SJCRH30 (cell line): ENCODE measurements around the gene PTCHD4. TPM values are rescaled to one million over a fixed set of nuclear protein-coding genes. Genes with fewer than 3 reads are reported as not detected.
"Not testable (repeated sequence)": the region's sequence is repeated elsewhere in the genome, so short reads cannot be mapped to it uniquely, and the experiment has no call there.

Experiments used
- DNase-seq, 2 experiments: peaks; one replicate each; pipeline ENCODE4 v3.0.0-alpha.2; 2015 to 2020
- H3K27ac ChIP-seq: fragments of 250-450 bp; sonication (Bioruptor Pico); 2 replicates; pipeline ENCODE4 v1.5.1; 2020; ENCODE audit warnings: mild to moderate bottlenecking, moderate library complexity
- H3K27me3 ChIP-seq: fragments of 250-450 bp; sonication (Bioruptor Pico); 2 replicates; pipeline ENCODE4 v1.5.1; 2020; ENCODE audit warnings: mild to moderate bottlenecking, moderate library complexity
- H3K36me3 ChIP-seq: fragments of 250-450 bp; sonication (Bioruptor Pico); 2 replicates; pipeline ENCODE4 v1.5.1; 2020; ENCODE audit warnings: mild to moderate bottlenecking, moderate library complexity
- H3K4me1 ChIP-seq: fragments of 250-450 bp; sonication (Bioruptor Pico); 2 replicates; pipeline ENCODE4 v1.5.1; 2020; ENCODE audit warnings: mild to moderate bottlenecking, moderate library complexity
- H3K4me3 ChIP-seq: fragments of 250-450 bp; sonication (Bioruptor Pico); 2 replicates; pipeline ENCODE4 v1.5.1; 2020; ENCODE audit warnings: mild to moderate bottlenecking, moderate library complexity
- H3K9me3 ChIP-seq: fragments of 250-450 bp; sonication (Bioruptor Pico); replicated peaks from 2 replicates; pipeline ENCODE4 v1.5.1; 2020; ENCODE audit warnings: mild to moderate bottlenecking, moderate library complexity
- total RNA-seq: library from RNA; depleted of rRNA; stranded (reverse); fragments of >200 nt; shearing (Covaris generic); gene quantifications from 2 replicates; pipeline ENCODE4 v1.2.3, GENCODE V29; 2014

PTCHD4 gene
- total RNA-seq, 1 experiment from 2014 or later = 0.38 TPM

DNA sequence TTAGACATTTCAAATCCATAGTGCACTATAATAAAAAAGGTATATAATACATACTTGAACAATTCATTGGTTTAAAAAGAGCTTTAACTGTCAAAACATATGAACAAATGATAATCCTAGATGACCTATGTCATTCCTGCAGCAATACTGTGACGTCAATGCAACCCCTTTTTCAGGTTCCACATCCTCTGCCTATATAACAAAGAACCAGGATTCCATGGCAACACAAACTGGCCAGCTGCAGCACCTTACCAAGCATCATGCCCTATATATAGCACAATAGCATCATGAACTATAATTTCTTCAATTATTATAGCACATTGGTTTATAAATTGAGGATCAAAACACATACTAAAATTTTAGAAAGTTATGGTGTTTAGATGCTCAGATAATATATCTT, 578 bp upstream of the PTCHD4 start:
- H3K27ac ChIP-seq = peak overlapping the region; percentile 31; the same call in 1 of the 2 replicates
- no peaks in the 10 kb centered on the region for H3K27me3 ChIP-seq
- H3K36me3 ChIP-seq = no peaks in the 10 kb centered on the region
- no peaks in the 10 kb centered on the region for H3K9me3 ChIP-seq
- no peak for DNase-seq
- H3K4me3 ChIP-seq = no peak overlapping the region
- peaks cover 12% of the 10 kb centered on the region for H3K4me1 ChIP-seq

DNA sequence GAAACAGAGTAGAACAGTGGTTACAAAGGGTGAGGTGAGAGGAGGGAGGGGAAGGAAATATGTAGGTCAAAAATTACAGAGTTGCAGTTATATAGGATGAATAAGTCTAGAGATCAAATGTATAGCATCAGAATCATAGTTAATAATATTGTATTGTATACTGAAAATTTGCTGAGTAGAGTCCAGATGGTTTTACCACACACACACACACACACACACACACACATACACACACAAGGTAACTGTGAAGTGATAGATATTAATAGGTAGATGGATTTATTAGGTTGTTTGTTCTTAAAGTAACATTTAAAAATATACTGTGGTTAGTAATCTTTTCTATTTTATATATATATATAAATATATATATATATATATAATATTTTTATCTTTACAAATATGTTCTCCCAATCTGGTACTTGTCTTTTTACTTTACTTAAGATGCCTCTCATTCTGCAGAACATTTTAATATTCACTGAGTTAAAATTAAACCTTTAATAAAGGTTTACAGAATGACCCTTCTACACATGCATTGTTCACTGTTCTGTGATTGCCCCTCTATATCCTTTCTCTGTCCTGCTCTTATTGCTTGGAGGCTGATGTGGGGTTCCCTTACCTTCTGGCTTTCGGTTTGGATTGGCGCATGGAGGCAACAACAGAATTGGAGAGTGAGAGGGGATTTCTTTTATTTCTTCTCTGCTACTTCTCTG, 408 bp downstream of the PTCHD4 start:
- H3K9me3 ChIP-seq = no peaks in the 10 kb centered on the region
- H3K27me3 ChIP-seq = no peaks in the 10 kb centered on the region
- no peaks in the 10 kb centered on the region for H3K36me3 ChIP-seq
- DNase-seq = no peak
- peaks cover 12% of the 10 kb centered on the region; the same call in 1 of the 2 replicates for H3K4me1 ChIP-seq
- H3K4me3 ChIP-seq = peak overlapping the region; percentile 18
- H3K27ac ChIP-seq = peak overlapping the region; percentile 31; the same call in 1 of the 2 replicates

DNA sequence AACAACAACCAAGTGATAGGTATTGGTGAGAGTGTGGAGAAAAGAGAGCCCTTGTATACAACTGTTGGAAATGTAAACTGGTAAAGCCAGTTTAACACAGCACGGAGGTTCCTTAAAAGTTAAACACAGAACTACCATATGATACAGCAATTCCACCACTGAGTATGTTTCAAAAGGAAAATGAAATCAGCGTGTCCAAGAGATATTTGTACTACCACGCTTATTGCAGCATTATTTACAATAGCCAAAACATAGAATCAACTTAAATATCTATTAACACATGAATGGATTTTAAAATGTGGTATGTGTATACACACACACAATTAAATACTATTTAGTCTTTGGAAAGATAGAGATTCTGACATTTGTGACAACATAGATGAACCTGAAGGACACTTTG, 1.1 kb downstream of the PTCHD4 start:
- peak overlapping the region; percentile 13 for H3K4me3 ChIP-seq
- no peaks in the 10 kb centered on the region for H3K9me3 ChIP-seq
- H3K4me1 ChIP-seq = peaks cover 12% of the 10 kb centered on the region; the same call in 1 of the 2 replicates
- H3K36me3 ChIP-seq = no peaks in the 10 kb centered on the region
- H3K27ac ChIP-seq = no peak overlapping the region; the same call in 1 of the 2 replicates
- no peaks in the 10 kb centered on the region for H3K27me3 ChIP-seq
- DNase-seq = no peak

DNA sequence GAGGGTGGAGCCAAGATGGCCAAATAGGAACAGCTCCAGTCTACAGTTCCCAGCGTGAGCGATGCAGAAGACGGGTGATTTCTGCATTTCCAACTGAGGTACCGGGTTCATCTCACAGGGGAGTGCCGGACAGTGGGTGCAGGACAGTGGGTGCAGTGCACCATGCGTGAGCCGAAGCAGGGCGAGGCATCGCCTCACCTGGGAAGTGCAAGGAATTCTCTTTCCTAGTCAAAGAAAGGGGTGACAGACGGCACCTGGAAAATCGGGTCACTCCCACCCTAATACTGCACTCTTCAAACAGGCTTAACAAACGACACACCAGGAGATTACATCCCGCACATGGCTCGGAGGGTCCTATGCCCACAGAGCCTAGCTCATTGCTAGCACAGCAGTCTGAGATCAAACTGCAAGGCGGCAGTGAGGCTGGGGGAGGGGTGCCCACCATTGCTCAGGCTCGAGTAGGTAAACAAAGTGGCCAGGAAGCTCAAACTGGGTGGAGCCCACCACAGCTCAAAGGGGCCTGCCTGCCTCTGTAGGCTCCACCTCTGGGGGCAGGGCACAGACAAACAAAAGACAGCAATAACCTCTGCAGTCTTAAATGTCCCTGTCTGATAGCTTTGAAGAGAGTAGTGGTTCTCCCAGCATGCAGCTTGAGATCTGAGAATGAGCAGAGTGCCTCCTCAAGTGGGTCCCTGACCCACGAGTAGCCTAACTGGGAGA, 8.4 kb downstream of the PTCHD4 start:
- not testable (repeated sequence) for DNase-seq, H3K4me3 ChIP-seq, H3K9me3 ChIP-seq, H3K36me3 ChIP-seq, H3K4me1 ChIP-seq, H3K27ac ChIP-seq, H3K27me3 ChIP-seq

DNA sequence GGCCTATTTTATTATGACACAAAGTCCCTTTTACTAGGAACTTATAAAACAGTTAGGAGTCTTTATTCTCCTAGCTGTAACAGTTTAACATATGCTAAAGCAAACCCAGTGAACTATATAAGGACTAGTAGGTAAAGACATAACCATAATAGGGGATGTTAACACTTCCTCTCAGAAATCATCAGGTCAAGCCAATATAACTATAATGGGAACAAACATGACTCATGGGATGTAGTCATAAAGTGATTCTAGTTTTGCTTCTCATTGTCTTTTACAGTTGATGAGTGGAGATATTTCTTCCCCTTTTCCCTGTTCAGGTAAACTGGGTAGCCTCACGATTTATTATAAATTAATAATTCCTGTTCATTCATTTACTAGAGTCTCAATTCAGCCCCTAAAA, 9.7 kb downstream of the PTCHD4 start:
- no peaks in the 10 kb centered on the region for H3K4me1 ChIP-seq
- no peak overlapping the region for H3K4me3 ChIP-seq
- H3K27ac ChIP-seq = no peak overlapping the region
- no peaks in the 10 kb centered on the region for H3K36me3 ChIP-seq
- H3K27me3 ChIP-seq = no peaks in the 10 kb centered on the region
- DNase-seq = no peak
- H3K9me3 ChIP-seq = no peaks in the 10 kb centered on the region

DNA sequence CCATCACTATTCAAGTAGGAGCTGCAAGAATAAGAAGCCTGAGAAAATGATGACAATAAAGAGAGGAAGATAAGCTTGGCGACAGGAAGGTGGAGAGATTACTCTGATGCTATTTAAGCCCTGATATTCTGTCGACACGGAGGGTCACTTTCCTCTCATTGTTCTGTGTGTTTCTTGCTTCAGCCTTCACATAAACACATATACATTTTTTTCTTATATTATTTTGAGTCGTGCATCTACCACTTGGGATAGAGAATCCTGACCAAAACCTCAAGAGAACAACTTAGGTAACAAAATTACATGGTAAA, 10.5 kb downstream of the PTCHD4 start:
- no peak for DNase-seq
- Histone ChIP-seq H3K27me3 (no peaks in the 10 kb centered on the region), H3K9me3 (no peaks in the 10 kb centered on the region), H3K36me3 (no peaks in the 10 kb centered on the region), H3K27ac (no peak overlapping the region), H3K4me1 (no peaks in the 10 kb centered on the region), H3K4me3 (no peak overlapping the region)

DNA sequence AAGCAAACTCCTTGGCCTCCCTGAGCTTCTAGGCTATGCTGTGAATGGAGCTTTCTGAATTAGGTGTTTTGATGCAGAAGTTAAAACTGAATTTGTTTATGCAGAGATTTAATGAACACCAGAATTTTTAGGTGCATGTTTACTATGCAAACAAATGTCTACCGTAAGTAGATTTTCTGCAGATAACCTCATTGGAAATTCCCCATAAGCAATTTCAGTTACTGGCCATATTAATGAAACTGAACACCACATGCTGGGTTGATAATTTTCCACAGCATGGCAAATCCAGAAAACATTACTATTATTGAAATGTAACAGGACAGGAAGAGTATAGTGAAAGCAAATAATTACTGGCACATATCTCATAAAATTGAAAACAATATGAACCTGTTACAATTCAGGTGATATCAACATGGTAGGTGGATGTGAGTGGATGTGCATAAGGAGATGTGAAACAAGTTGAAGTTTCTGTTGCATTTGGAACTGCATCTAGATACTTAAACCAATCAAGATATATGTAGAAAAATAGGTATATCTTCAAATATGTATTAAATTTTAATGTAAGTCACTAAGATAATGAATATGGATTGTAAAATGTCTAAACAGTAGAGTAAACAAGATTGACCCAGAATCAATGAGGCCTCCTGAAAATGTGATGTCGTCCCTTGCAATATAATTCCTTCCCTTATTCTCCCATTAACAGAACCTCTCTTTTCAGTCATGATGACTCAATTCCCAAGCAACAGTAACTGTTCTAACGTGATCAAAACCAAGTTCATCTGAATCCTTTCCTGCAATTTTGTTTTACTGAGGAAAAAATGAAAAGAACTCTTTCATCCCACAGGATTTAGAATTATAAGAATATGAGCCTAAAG, 11.0 kb downstream of the PTCHD4 start:
- H3K27ac ChIP-seq = no peak overlapping the region
- no peaks in the 10 kb centered on the region for H3K9me3 ChIP-seq
- no peak for DNase-seq
- no peak overlapping the region for H3K4me3 ChIP-seq
- no peaks in the 10 kb centered on the region for H3K36me3 ChIP-seq
- H3K4me1 ChIP-seq = no peaks in the 10 kb centered on the region
- no peaks in the 10 kb centered on the region for H3K27me3 ChIP-seq

DNA sequence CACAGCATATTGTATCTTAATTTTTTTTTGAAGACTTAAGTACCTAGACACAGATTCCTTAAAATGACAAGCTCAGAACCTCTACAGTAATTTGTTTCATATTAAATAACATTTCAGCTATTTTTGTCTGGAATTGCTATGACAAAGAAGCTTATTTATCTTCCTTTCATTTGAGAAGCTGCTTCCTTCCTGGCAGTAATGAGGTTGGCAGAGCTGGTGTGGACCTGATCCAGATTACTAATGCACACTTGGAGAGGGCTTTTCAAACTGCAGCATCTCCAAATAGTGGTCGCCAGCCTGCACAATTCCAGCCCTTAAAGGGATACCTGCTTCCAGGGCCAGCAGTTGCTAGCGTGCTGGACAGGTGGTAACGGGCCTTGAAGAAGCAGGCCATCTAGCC, 12.1 kb downstream of the PTCHD4 start:
- Histone ChIP-seq H3K9me3 (no peaks in the 10 kb centered on the region), H3K27ac (no peak overlapping the region), H3K4me1 (no peaks in the 10 kb centered on the region), H3K27me3 (no peaks in the 10 kb centered on the region), H3K36me3 (no peaks in the 10 kb centered on the region), H3K4me3 (no peak overlapping the region)
- no peak for DNase-seq

DNA sequence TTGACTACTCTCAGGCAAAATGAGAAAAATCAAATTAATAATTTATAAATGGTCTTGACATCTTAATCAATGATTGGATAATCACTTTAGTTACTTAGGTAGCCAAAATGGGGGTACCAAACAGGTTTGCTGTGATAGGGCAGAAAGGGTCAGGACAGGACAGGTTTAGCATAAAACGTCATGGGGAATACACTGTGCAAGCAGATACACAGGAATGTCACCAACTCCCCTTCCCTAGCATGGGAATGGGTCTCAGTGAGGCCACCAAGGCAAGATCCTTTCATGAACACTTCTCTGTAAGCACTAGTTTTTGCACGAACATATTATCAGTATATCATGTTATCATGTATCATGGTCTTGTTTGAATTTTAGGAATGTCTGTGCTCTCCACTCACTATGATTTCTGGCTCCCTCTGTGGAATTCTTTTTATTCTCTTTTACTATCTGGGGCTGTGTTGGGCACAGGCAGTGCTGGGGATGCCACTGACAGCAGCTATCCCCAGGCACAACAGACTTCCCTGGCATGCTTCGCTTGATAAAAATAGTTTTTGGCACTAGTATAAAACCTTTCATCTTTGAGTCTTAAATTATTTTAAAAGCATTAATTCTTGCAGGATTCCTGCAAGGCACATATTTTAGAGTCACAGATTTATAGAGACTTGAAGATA, 18.3 kb downstream of the PTCHD4 start:
- no peak for DNase-seq
- no peaks in the 10 kb centered on the region for H3K9me3 ChIP-seq
- H3K27ac ChIP-seq = no peak overlapping the region
- no peaks in the 10 kb centered on the region for H3K36me3 ChIP-seq
- H3K4me1 ChIP-seq = no peaks in the 10 kb centered on the region
- H3K27me3 ChIP-seq = no peaks in the 10 kb centered on the region
- H3K4me3 ChIP-seq = no peak overlapping the region

DNA sequence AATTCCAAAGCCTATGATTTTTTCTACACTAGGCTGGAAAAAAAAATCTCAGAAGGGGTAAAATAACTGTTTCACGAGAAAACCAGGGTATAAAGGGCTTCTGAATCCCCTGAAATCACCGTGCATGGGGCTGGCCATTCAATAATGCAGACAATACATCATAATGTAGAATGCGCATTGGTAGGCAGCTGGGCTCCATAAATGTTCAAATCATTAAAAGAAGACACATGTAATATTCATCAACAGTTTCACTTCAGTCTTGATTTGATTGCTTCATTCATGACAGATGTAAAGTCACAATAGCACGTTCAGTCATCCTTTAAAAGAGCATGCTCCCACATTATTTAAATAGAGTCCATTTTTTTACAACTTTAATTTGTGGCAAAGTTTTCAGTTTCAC, 20.5 kb downstream of the PTCHD4 start:
- Histone ChIP-seq H3K27ac (no peak overlapping the region), H3K4me1 (no peaks in the 10 kb centered on the region), H3K27me3 (no peaks in the 10 kb centered on the region), H3K4me3 (no peak overlapping the region), H3K36me3 (no peaks in the 10 kb centered on the region), H3K9me3 (no peaks in the 10 kb centered on the region)
- DNase-seq = no peak

DNA sequence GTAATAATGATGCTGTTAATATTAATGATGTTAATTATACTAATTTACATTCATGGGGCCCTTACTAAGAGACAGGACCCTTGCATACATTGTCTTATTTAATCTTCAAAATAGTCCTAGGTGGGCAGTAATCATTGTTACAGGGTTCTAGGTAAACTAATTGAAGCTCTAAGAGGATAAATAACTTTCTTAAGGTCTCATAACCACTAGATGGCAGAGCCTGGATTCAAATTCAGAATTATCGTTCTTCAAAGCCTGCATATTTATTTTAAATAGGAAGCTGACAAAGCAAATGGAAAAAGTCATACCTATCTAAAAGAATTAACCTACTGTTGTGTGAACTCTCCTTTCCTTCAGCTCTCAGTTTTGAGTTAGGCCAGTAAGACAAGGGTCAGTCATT, 23.5 kb downstream of the PTCHD4 start:
- Histone ChIP-seq H3K27ac (no peak overlapping the region), H3K27me3 (no peaks in the 10 kb centered on the region), H3K4me1 (no peaks in the 10 kb centered on the region), H3K36me3 (no peaks in the 10 kb centered on the region), H3K9me3 (no peaks in the 10 kb centered on the region), H3K4me3 (no peak overlapping the region)
- DNase-seq = peak in 1 of 2 experiments; percentile 14

DNA sequence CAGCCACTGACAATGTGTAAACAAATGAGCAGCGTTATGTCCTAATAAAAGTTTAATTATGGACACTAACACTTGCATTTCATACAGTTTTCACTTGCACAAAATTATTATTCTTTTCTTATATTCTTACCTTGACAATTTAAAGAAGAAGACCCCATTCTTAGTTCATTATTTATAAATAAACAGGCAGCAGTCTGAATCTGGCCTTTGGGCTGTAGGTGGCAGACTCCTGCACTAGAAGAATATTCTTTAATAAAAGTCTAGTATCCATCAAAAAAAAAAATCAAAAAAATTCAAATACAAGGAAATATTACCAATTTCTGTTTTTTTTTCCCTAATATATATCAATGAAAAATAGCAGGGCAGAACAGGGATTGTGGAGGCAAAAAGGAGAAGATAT, 24.8 kb downstream of the PTCHD4 start:
- Histone ChIP-seq H3K27me3 (no peaks in the 10 kb centered on the region), H3K27ac (no peak overlapping the region), H3K36me3 (no peaks in the 10 kb centered on the region), H3K4me1 (no peaks in the 10 kb centered on the region), H3K4me3 (no peak overlapping the region), H3K9me3 (no peaks in the 10 kb centered on the region)
- DNase-seq = no peak

DNA sequence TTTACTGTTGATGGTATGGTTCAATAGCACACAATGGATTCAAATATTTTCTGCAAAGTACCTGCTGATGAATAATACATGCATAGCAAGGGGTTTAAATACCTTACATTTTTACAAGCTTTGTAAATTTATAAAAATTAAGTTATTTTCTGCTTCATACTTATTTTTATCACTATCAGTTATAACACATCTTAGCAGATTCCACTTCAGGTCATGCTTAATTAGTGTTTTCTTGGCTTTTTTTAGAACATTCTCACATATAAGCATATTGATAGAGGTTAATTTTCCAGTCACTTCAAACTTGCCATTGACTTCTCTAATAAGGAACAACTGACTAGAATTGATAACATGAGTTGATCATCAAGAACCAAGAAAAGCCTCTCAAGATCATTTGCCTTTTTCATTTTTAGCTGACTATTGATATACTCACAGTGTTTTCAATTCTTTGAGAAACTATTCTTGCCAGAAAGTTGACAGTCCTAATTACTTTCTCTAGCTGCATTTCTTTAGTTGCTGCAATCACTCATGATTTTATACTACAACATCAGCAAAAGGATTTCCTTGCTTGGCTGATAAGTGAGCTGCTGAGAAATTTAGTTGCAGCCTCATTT, 25.8 kb downstream of the PTCHD4 start:
- Histone ChIP-seq H3K4me3 (no peak overlapping the region), H3K4me1 (no peaks in the 10 kb centered on the region; the same call in 1 of the 2 replicates), H3K9me3 (no peaks in the 10 kb centered on the region), H3K27me3 (no peaks in the 10 kb centered on the region), H3K36me3 (no peaks in the 10 kb centered on the region), H3K27ac (no peak overlapping the region)
- no peak for DNase-seq

DNA sequence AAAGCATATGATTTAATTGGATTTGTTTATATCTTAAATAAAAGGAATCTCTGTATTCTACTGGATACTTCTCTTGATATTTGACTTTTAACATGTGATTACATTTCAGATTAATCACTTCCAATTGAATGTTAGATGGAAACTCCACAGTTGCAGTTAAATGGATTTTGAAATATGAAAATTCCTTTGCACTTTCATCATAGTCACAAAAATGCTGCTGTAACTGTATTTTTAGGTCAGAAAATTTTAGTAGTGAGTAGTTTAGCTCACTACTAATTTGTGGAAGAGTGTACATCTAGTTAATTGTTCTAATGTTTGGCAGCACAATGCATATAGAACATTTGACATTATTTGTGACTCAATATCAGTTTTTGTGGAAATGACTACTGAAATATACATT, 26.8 kb downstream of the PTCHD4 start:
- H3K27ac ChIP-seq = no peak overlapping the region
- H3K36me3 ChIP-seq = no peaks in the 10 kb centered on the region
- no peak for DNase-seq
- no peaks in the 10 kb centered on the region; the same call in 1 of the 2 replicates for H3K4me1 ChIP-seq
- no peaks in the 10 kb centered on the region for H3K9me3 ChIP-seq
- no peaks in the 10 kb centered on the region for H3K27me3 ChIP-seq
- no peak overlapping the region for H3K4me3 ChIP-seq
